Left ventricle myocardium inferior (tissue), 1 donor: ENCODE results near the gene PTPRR. TPM values are rescaled to one million over a fixed set of nuclear protein-coding genes. Genes with fewer than 3 reads are reported as not detected.

Experiments
- DNase-seq: peaks from one replicate; pipeline ENCODE4 v3.0.0-alpha.2; 2020
- H3K27ac ChIP-seq: fragments of 200-600 bp; replicated peaks from 2 replicates; pipeline ENCODE4 v1.8.0; 2021
- H3K27me3 ChIP-seq: fragments of 200-600 bp; 2 replicates; pipeline ENCODE4 v1.8.0; 2021; ENCODE audit warnings: low read depth
- H3K36me3 ChIP-seq: fragments of 200-600 bp; 2 replicates; pipeline ENCODE4 v1.8.0; 2021
- H3K4me1 ChIP-seq: fragments of 200-600 bp; 2 replicates; pipeline ENCODE4 v1.8.0; 2021
- H3K4me3 ChIP-seq: fragments of 200-600 bp; 2 replicates; pipeline ENCODE4 v1.8.0; 2021; ENCODE audit warnings: mild to moderate bottlenecking, moderate library complexity
- H3K9me3 ChIP-seq: fragments of 200-600 bp; replicated peaks from 2 replicates; pipeline ENCODE4 v1.8.0; 2021
- intact Hi-C: fragments of 100-400 bp; cut with micrococcal nuclease; formaldehyde crosslinking; loops from one replicate; pipeline ENCODE4 v1.11.0; 2022
- total RNA-seq: library from RNA; stranded (reverse); fragmentation: NEBNext Ultra II Directional; extraction: Animal tissue kit (Norgen Biotek cat#: 25700); gene quantifications from one replicate; pipeline ENCODE4 v1.2.1, GENCODE V29; 2021
- TF ChIP-seq, protein P1 (sequence below): fragments of 200-600 bp; IDR thresholded peaks from 2 replicates; pipeline ENCODE4 v1.8.0; 2021; ENCODE audit warnings: antibody characterized with exemption, mild to moderate bottlenecking, borderline replicate concordance
- donor health status: DM: no; HTN: yes; CAD: no; lungs with severe emphysema.

Gene PTPRR
- total RNA-seq, 1 donor from 2014 or later: 1.3 TPM

GRCh38 chr12:70644861-70645260 is 275.7 kb downstream of the PTPRR start:
- Histone ChIP-seq H3K4me3 (no peak overlapping the region), H3K4me1 (peaks cover 52% of the 10 kb centered on the region)

DNA sequence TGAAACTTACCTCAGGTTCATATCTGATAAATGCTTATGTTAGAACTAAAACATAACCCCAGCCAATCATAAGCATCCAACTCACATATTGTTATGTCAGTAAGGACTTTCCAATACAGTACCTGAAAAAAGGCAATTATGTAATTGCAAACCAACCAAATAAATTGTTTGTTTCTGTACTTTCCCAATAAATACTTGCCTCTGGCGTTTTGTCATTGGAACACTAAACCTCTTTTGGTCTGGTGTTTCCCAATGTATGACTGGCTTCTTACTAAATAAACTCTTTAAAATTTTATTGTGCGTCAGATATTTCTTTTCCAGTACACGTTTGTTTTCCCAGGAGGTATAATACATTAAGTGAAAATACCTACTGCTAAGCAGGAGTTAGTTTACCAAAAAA is 276.6 kb downstream of the PTPRR start:
- intact Hi-C loops: no loop called here
- H3K9me3 ChIP-seq: no peaks in the 10 kb centered on the region
- no peaks in the 10 kb centered on the region for H3K27me3 ChIP-seq
- TF ChIP-seq, protein P1, sequence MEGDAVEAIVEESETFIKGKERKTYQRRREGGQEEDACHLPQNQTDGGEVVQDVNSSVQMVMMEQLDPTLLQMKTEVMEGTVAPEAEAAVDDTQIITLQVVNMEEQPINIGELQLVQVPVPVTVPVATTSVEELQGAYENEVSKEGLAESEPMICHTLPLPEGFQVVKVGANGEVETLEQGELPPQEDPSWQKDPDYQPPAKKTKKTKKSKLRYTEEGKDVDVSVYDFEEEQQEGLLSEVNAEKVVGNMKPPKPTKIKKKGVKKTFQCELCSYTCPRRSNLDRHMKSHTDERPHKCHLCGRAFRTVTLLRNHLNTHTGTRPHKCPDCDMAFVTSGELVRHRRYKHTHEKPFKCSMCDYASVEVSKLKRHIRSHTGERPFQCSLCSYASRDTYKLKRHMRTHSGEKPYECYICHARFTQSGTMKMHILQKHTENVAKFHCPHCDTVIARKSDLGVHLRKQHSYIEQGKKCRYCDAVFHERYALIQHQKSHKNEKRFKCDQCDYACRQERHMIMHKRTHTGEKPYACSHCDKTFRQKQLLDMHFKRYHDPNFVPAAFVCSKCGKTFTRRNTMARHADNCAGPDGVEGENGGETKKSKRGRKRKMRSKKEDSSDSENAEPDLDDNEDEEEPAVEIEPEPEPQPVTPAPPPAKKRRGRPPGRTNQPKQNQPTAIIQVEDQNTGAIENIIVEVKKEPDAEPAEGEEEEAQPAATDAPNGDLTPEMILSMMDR: no peak
- no peak for DNase-seq
- no peaks in the 10 kb centered on the region for H3K36me3 ChIP-seq
- H3K27ac ChIP-seq: no peak overlapping the region
- H3K4me3 ChIP-seq: no peak overlapping the region
- peaks cover 45% of the 10 kb centered on the region for H3K4me1 ChIP-seq

More at GRCh38 chr12:70644861-70645260, 275.7 kb downstream of the PTPRR start:
- intact Hi-C loops: no loop called here
- H3K27ac ChIP-seq: peak overlapping the region; percentile 75
- H3K27me3 ChIP-seq: no peaks in the 10 kb centered on the region
- no peaks in the 10 kb centered on the region for H3K36me3 ChIP-seq
- H3K9me3 ChIP-seq: no peaks in the 10 kb centered on the region
- no peak for DNase-seq
- TF ChIP-seq, protein P1: no peak

GRCh38 chr12:70641691-70642090 is 278.8 kb downstream of the PTPRR start:
- Histone ChIP-seq H3K27me3 (no peaks in the 10 kb centered on the region), H3K36me3 (no peaks in the 10 kb centered on the region), H3K27ac (no peak overlapping the region), H3K4me1 (peaks cover 29% of the 10 kb centered on the region), H3K4me3 (no peak overlapping the region), H3K9me3 (no peaks in the 10 kb centered on the region)
- no peak for DNase-seq
- intact Hi-C loops: no loop called here
- TF ChIP-seq, protein P1: no peak

DNA sequence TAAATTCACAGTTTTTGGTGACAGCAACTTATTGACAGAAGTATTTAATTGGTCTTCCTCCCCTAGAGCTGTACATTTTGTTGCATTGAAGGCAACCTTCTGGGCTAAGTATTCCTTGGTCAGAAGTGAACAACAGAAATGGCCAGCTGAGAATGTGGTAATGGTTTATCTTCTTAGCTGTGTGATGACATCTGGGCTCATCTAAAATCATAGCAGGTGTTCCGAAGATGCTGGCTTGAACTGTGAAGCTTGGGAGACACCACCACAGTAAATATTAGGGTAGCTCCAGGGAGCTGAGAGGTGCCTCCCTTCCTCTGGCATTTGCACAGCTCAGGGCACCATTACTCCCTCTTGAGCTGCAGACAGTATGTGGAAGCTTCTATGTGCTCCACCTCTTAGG is 279.6 kb downstream of the PTPRR start:
- H3K4me1 ChIP-seq: peaks cover 22% of the 10 kb centered on the region
- intact Hi-C loops: no loop called here

GRCh38 chr12:70639535-70639934 is 281.0 kb downstream of the PTPRR start:
- Histone ChIP-seq H3K9me3 (no peaks in the 10 kb centered on the region), H3K27me3 (no peaks in the 10 kb centered on the region), H3K4me3 (no peak overlapping the region), H3K36me3 (no peaks in the 10 kb centered on the region), H3K4me1 (peaks cover 11% of the 10 kb centered on the region), H3K27ac (no peak overlapping the region)
- DNase-seq: no peak
- TF ChIP-seq, protein P1: no peak
- intact Hi-C loops: no loop called here

More for the DNA sequence above, 279.6 kb downstream of the PTPRR start:
- no peak overlapping the region for H3K4me3 ChIP-seq
- no peak for DNase-seq
- H3K36me3 ChIP-seq: no peaks in the 10 kb centered on the region
- H3K9me3 ChIP-seq: no peaks in the 10 kb centered on the region
- H3K27me3 ChIP-seq: no peaks in the 10 kb centered on the region
- TF ChIP-seq, protein P1: no peak
- no peak overlapping the region for H3K27ac ChIP-seq
